Iris pigment epithelial cell (primary cell): ENCODE measurements around the gene TSSK2.
A peak's percentile ranks its signal among the peaks of the same experiment; 100 is the strongest.
"Not testable (repeated sequence)": the region's sequence is repeated elsewhere in the genome, so short reads cannot be mapped to it uniquely, and the experiment has no call there.

Source experiments
- DNase-seq: peaks from one replicate; pipeline ENCODE4 v3.0.0-alpha.2; 2011; ENCODE audit warnings: low read depth

The TSSK2 gene

DNA sequence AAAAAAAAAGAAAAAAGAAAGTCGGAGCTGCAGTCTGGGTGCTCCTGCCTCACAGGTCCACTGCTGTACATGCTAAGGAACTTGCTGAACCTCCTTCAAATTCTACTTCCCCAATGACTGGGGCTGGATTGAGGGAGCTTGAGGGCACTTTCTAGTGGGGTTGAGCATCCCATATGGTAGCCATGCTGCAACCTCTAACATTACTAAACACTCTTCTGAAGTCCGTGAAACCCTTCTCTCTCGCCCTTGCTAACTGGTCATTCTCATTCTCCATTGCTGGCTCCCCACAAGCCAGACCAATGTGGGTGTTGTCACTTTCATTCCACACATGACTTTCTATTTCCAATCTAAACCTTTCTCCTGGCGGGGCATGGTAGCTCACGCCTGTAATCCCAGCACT, 12.1 kb downstream of the TSSK2 start:
- no peak for DNase-seq

- peak; percentile 27 for DNase-seq
These were observed 12.9 kb downstream of the TSSK2 start for GRCh38 chr22:19143967-19144400.

GRCh38 chr22:19146215-19146968, 15.3 kb downstream of the TSSK2 start:
- no peak for DNase-seq

DNA sequence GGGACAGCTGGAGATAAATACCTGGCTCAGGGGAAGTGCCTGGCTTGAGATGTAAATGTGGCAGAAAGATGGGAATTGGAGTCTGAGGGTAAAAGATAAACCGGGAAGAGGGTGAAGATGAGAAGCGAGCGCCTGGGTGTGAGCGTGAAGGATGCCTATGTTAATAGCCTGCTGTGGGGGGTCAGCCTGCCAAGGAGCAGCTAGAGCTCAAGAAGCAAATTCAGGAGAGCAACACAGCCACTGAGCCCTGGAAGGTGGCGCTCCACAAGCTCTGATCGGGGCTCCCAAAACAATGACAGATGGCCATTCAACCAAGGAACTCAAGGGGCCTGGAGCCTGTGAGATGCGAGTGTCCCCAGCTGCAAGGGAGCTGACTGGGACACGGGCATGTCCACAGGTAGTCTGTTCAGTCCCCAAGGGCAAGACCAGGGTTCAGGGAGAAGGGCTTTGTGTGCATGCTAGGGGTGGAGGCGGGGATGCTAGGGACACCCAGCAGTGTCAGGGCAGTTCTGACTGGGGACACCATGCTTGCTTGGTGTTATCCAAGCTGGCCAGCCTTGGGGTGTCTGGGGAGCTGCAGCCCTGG, 16.2 kb downstream of the TSSK2 start:
- no peak for DNase-seq

DNA sequence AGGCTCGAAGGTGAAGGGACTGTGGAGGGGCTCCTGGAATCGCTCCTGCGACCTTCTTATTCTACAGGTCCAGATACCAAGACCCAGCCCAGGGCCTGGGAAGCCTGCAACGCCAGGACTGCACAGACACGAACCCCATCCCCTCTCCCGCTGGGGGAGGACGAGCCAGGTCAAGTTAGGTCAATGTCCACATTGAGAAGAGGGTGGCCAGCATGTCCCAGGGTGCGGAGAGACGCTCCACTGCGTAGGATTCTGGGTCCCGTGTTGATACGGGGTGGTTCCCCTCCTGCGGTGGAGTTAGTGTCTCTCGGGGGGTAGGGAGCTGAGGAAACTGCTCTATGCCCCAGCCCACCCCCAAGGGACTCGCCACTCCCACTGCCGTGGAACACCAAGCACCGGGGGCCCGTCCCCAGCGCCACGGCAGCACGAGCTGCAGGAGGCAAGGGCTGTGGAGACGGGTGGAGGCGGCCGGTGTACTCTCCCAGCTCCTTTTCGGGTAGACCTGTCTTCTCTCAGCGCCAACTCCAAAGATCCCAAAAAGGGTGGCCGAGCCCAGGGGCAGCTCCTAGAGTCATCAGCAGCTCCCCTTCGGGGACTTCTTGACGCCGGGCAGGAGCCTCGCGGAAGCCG, 17.4 kb downstream of the TSSK2 start:
- DNase-seq = no peak

DNA sequence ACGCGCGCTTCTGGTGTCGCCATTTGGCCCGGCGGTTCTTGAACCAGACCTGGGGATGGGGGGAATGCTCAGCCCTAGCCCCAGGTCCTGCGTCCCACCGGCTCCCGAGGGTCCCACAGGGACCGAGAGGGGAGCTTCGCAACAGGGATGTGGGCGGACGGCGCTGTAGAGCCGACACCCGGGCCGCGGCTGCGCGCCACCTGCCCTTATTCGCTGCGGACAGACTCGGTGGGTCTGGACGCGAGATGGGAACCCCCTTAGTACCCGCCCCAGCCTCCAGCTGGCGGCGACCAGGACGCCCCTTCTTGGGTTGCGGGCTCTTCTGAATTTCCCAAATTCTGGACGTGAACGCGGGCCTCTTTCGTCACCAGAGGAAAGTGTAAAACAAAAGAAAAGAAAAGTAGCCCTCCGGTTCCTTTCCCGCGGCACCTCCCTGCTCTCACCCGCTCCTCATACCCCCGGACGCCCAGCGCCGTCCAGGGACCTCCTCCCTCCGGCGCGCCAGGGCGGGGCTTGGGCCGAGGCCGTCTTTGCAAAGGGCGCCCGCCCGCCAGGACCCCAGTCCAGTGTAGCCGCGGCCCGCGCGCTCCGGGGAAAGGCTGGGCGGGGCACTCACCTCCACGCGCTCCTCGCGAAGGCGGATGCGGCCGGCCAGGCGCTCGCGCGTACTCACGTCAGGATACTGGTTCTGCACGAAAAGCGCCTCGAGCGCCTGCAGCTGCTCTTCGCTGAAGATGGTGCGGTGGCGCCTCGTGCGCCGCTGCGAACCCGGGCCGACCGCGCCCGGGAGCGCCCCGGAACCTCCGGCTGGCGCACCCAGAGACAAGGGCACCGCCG, 18.2 kb downstream of the TSSK2 start:
- DNase-seq = peak; percentile 22

GRCh38 chr22:19149991-19150390, 18.9 kb downstream of the TSSK2 start, which contains the start of gene GSC2:
Gene GSC2 (minus strand): TSS chr22:19150292. CDS start chr22:19150283, 9 bp downstream.
- no peak for DNase-seq

GRCh38 chr22:19150482-19151328, 19.6 kb downstream of the TSSK2 start:
- no peak for DNase-seq

GRCh38 chr22:19151329-19152191, 20.5 kb downstream of the TSSK2 start:
- no peak for DNase-seq

DNA sequence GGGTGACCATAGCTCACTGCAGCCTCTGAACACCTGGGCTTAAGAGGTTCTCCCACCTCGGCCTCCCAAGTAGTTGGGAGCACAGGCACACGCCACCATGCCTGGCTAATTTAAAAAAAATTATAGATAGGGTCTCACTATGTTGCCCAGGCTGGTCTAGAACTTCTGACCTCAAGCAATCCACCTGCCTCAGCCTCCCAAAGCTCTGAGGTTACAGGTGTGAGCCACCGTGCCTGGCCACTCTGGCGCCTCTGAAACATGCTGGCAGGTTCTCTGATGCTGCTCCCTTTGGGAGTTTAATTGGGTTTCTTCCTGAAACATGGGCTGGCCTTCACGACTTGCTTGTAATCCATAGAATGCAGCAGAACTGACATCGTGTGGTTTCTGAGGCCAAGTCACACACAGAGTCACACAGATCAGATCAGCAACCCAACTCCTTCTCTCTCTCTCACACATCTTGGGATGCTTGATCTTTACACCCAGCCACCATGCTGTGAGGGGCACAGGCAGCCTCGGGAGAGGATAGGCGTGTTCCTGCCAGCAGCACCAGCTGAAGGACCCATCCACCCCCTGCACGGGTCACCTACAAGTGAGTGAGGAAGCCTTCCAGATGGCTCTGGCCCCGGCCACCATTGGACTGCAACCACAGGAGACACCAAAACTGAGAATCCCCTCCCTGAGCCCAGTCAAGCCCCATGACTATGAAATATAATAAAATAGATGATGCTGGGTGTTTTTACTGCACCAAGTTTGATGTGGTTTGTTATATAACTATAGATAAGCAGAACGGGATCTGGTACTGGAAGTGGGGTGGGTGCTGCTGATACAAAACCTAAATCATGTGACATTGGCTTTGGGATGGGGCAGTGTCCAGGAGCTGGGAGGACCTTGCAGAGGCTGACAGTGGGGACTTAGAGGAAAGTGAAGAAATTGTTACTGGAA, 22.1 kb downstream of the TSSK2 start:
- DNase-seq = no peak

- not testable (repeated sequence) for DNase-seq
These were observed 25.0 kb downstream of the TSSK2 start for GRCh38 chr22:19156109-19156508.

- DNase-seq = not testable (repeated sequence)
These were observed 27.5 kb downstream of the TSSK2 start for GRCh38 chr22:19158649-19159048.

DNA sequence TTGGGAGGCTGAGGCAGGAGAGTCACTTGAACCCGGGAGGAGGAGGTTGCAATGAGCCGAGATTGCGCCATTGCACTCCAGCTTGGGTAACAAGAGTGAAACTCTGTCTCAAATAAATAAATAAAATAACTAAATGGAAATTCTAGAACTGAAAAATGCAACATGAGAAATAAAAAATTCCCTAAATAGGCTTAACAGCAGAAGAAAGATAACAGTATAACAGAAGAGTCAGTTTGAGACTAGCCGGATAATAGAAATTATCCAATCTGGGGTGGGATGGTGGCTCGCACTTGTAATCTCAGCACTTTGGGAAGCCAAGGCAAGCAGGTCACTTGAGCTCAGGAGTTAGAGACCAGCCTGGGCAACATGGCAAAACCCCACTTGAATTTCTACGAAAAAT, 33.3 kb downstream of the TSSK2 start:
- DNase-seq = no peak

DNA sequence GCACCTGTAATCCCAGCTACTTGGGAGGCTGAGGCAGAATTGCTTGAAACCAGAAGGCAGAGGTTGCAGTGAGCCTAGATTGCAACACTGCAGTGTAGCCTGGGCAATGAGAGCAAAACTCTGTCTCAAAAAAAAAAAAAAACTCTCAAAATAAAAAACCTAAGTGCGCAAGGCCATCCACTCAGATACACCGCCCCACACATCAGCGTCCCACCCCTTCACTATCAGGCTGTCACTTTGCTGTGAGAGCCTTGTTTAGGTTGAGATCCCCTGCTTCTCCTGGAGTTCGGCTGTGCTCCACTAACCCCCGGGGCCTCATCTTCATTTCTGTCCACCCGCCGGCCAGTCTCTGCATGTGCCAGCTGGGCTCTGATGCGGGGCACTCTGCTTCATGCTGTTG, 35.3 kb downstream of the TSSK2 start:
- no peak for DNase-seq

DNA sequence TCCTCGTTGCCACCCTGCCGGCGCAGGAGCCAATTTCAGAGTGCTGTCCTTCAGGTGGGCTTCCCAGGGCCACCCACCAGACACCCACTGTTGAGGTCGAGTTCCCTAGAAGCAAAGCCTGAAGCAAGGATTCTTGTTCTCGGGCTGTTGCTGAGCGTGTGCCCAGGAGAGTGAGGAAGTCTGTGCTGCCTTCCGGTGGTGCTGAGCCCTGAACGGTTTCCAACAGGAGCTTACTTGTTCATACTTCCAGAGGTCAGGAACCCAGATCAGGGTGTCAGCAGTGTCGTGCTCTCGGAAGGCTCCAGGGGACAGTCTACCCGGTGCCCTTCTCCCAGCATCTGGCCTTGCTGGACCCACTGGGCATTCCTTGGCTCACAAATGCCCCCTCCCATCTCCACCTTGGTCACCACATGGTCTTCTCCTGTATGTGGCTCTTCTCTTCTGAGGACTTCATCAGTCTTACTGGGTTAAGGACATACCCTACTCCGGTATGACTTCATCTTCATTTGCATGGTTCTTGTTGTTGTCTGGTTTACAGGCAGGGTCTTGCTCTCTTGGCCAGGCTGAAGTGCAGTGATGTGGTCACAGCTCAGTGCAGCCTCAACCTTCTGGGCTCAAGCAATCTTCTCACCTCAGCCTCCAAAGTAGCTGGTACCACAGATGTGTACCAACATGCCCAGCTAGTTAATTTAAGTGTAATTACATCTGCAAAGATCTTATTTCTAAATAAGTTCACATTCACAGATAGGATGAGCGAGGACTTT, 36.2 kb downstream of the TSSK2 start:
- no peak for DNase-seq

GRCh38 chr22:19168088-19168890, 37.2 kb downstream of the TSSK2 start:
- no peak for DNase-seq
